Gastroesophageal sphincter (tissue), 4 donors: ENCODE results near the gene SLC15A3. TPM values are rescaled to one million over a fixed set of nuclear protein-coding genes. Genes with fewer than 3 reads are reported as not detected.
A peak's percentile ranks its signal among the peaks of the same experiment; 100 is the strongest.

Experiments
- ATAC-seq: fragments of 150-250 bp; one replicate; pipeline ENCODE4 v1.9.1; 2016; ENCODE audit warnings: mild to moderate bottlenecking, moderate library complexity
- H3K27ac ChIP-seq, 4 donors: fragments of 200-600 bp; sonication (generic) in 3 of 4; 1 replicate in 3 of 4; 2 replicates in 1 of 4; pipeline ENCODE4 v1.5.1; 2016 to 2019
- H3K27me3 ChIP-seq: fragments of 200-600 bp; sonication (generic); one replicate; pipeline ENCODE4 v1.5.1; 2019
- H3K36me3 ChIP-seq, 2 donors: fragments of 200-600 bp; sonication (generic); one replicate each; pipeline ENCODE4 v1.5.1; 2019; ENCODE audit warnings: control low read depth in 1 of 2
- H3K4me1 ChIP-seq, 3 donors: fragments of 200-600 bp; sonication (generic); 1 replicate in 2 of 3; 2 replicates in 1 of 3; pipeline ENCODE4 v1.5.1; 2016 to 2019; ENCODE audit warnings: control low read depth in 2 of 3
- H3K4me3 ChIP-seq, 2 donors: fragments of 200-600 bp; sonication (generic); one replicate each; pipeline ENCODE4 v1.5.1; 2019; ENCODE audit warnings: mild to moderate bottlenecking in 1 of 2, moderate library complexity in 1 of 2
- H3K9me3 ChIP-seq, 3 donors: fragments of 200-600 bp; sonication (generic); one replicate each; pipeline ENCODE4 v1.5.1; 2017 to 2019; ENCODE audit warnings: control low read depth in 2 of 3
- EP300 ChIP-seq: sonication (generic); formaldehyde crosslinking; IDR thresholded peaks from one replicate; pipeline ENCODE4 v1.6.1; 2017; ENCODE audit warnings: antibody characterized with exemption, mild to moderate bottlenecking
- POLR2A ChIP-seq, 2 donors: fragments of 450-650 bp; IDR thresholded peaks; one replicate each; pipeline ENCODE4 v1.6.1; 2017; ENCODE audit warnings: antibody characterized with exemption in 2 of 2, mild to moderate bottlenecking in 2 of 2, moderate library complexity in 1 of 2
- POLR2AphosphoS5 ChIP-seq: sonication (generic); formaldehyde crosslinking; IDR thresholded peaks from one replicate; pipeline ENCODE4 v1.6.1; 2017; ENCODE audit warnings: antibody characterized with exemption
- WGBS, 2 donors: methylation state at CpG; one replicate each; pipeline ENCODE4 v1.1.5; 2018; ENCODE audit warnings: low coverage in 1 of 2; 5-methylcytosine and 5-hydroxymethylcytosine counted together
- total RNA-seq, 4 donors: library from RNA; depleted of rRNA; stranded (reverse); fragments of >200 nt; gene quantifications; one replicate each; pipeline ENCODE4 v1.1.0, GENCODE V29; 2016
- TF ChIP-seq, protein P1 (sequence below), 4 experiments: fragments of 200-600 bp in 2 of 4; fragments of 450-650 bp in 2 of 4; sonication (generic) in 1 of 4; IDR thresholded peaks; one replicate each; pipeline ENCODE4 v1.5.1; 2017 to 2019; ENCODE audit warnings: antibody characterized with exemption in 4 of 4, mild to moderate bottlenecking in 2 of 4, moderate library complexity in 2 of 4

The SLC15A3 gene
- total RNA-seq, 4 donors from 2014 or later: 16.7 to 48.4 (median 19.5) TPM

GRCh38 chr11:60915248-60915914 lies 36.6 kb downstream of the SLC15A3 start:
- 16 to 37% methylated on average over 2 to 6 of the region's 17 CpGs for WGBS, 2 donors
- no peaks in the 10 kb centered on the region for H3K27me3 ChIP-seq
- H3K4me1 ChIP-seq: peaks cover 0 to 70% (median 20%) of the 10 kb centered on the region in 3 donors
- peak overlapping the region; percentile 75 to 95 for H3K4me3 ChIP-seq
- H3K36me3 ChIP-seq: peaks cover 0 to 8% of the 10 kb centered on the region in 2 donors
- H3K27ac ChIP-seq: peak overlapping the region; percentile 93 to 97 (median 97)
- no peaks in the 10 kb centered on the region for H3K9me3 ChIP-seq
- peak; percentile 44 for ATAC-seq
- no peak for TF ChIP-seq POLR2AphosphoS5
- TF ChIP-seq, protein P1, sequence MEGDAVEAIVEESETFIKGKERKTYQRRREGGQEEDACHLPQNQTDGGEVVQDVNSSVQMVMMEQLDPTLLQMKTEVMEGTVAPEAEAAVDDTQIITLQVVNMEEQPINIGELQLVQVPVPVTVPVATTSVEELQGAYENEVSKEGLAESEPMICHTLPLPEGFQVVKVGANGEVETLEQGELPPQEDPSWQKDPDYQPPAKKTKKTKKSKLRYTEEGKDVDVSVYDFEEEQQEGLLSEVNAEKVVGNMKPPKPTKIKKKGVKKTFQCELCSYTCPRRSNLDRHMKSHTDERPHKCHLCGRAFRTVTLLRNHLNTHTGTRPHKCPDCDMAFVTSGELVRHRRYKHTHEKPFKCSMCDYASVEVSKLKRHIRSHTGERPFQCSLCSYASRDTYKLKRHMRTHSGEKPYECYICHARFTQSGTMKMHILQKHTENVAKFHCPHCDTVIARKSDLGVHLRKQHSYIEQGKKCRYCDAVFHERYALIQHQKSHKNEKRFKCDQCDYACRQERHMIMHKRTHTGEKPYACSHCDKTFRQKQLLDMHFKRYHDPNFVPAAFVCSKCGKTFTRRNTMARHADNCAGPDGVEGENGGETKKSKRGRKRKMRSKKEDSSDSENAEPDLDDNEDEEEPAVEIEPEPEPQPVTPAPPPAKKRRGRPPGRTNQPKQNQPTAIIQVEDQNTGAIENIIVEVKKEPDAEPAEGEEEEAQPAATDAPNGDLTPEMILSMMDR (IDR thresholded peaks at IDR 0.05): peak in 2 of 4 experiments; percentile 10 to 58

- peak overlapping the region; percentile 75 to 95 for H3K4me3 ChIP-seq
- 0 to 2% methylated on average over 7 to 15 of the region's 31 CpGs for WGBS, 2 donors
- H3K36me3 ChIP-seq: peaks cover 0 to 2% of the 10 kb centered on the region in 2 donors
- peak overlapping the region; percentile 93 to 97 (median 97) for H3K27ac ChIP-seq
- peaks cover 0 to 64% (median 18%) of the 10 kb centered on the region in 3 donors for H3K4me1 ChIP-seq
- ATAC-seq: peak; percentile 35
- H3K27me3 ChIP-seq: no peaks in the 10 kb centered on the region
- H3K9me3 ChIP-seq: no peaks in the 10 kb centered on the region
- no peak for TF ChIP-seq POLR2AphosphoS5
- TF ChIP-seq EP300: no peak
- TF ChIP-seq POLR2A (IDR thresholded peaks at IDR 0.05): no peak
- TF ChIP-seq, protein P1 (IDR thresholded peaks at IDR 0.05): no peak
Measured at GRCh38 chr11:60914633-60915247, 37.2 kb downstream of the SLC15A3 start.

DNA sequence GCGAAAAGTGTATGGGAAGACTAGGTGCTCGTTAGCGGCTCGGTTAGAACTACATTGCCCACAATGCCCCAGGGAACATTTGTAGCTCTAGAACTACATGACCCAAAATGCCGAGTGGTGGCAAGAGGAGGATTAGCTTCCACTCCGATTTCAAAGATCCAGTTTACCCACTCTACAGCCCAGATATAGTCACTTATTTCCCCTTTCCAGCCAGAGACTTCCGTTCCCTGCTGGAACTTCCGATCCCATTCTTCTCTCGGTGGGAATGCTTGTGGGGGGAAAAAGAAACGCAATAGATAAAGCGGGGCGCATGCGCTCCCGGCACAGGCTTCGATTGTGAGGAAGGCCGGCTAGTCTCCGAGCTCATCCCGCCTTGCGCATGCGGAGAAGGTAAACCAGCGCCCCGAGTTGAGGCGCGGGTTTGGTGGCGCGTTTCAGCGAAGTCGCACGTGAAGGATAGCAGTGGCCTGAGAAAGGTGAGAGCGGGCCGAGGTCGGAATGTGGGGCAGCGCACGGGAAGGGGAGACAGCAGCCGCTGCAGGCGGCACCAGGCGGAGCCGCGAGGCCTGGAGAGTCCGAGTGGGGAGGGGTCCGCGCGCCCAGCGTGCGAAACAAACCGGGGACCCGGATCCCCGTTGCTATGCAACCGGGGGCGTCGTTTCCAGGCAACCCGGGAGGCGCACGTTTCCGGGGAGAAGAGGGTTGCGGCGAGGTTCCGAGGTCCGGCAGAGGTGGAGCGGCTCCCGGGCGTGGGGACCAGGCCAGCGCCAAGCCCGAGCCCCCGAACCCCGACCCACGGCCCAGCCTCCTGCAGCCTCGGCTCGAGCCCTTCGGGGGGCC lies 38.0 kb downstream of the SLC15A3 start, which contains the start of gene TMEM109:
Gene TMEM109 (plus strand): TSS at position 366 of the 840 bp plus-strand sequence. CDS start 5,536 bp downstream, outside the sequence.
- Histone ChIP-seq H3K4me3 (peak within 1 kb of the TSS; percentile 75 to 95), H3K36me3 (no peaks in the 10 kb centered on the region), H3K27me3 (no peaks in the 10 kb centered on the region), H3K9me3 (no peaks in the 10 kb centered on the region), H3K4me1 (peaks cover 0 to 56% (median 16%) of the 10 kb centered on the region in 3 donors), H3K27ac (peak within 1 kb of the TSS; percentile 93 to 97 (median 97))
- peak; percentile 89 for ATAC-seq
- TF ChIP-seq POLR2A (IDR thresholded peaks at IDR 0.05) (peak; percentile 16 to 44), EP300 (no peak), POLR2AphosphoS5 (peak; percentile 49)
- TF ChIP-seq, protein P1 (IDR thresholded peaks at IDR 0.05): peak in 1 of 4 experiments; percentile 33
- WGBS, 2 donors: 0% methylated on average over 7 to 16 of the region's 70 CpGs

GRCh38 chr11:60912851-60913528 lies 39.0 kb downstream of the SLC15A3 start:
- H3K27me3 ChIP-seq: no peaks in the 10 kb centered on the region
- no peaks in the 10 kb centered on the region for H3K9me3 ChIP-seq
- H3K27ac ChIP-seq: peak overlapping the region; percentile 93 to 97 (median 97)
- no peaks in the 10 kb centered on the region for H3K36me3 ChIP-seq
- H3K4me3 ChIP-seq: peak overlapping the region in 1 of 2 donors; percentile 95
- no peak for ATAC-seq
- 75 to 80% methylated on average over 4 to 10 of the region's 22 CpGs for WGBS, 2 donors
- TF ChIP-seq POLR2A (IDR thresholded peaks at IDR 0.05) (no peak), EP300 (no peak), POLR2AphosphoS5 (no peak)
- TF ChIP-seq, protein P1 (IDR thresholded peaks at IDR 0.05): no peak
- H3K4me1 ChIP-seq: peaks cover 0 to 46% (median 16%) of the 10 kb centered on the region in 3 donors
